Keratinocyte (primary cell): ENCODE data around the gene EIF4G1. TPM values are rescaled to one million over a fixed set of nuclear protein-coding genes. Genes with fewer than 3 reads are reported as not detected.

ENCODE experiments used
- DNase-seq: peaks from one replicate; pipeline ENCODE4 v3.0.0-alpha.2; 2011; ENCODE audit warnings: low read depth, missing footprints, low spot score
- FAIRE-seq: peaks from 2 replicates; lab custom pipeline; 2011; peaks lifted over from hg19 to GRCh38; lab: Jason Lieb, UNC
- H2AFZ ChIP-seq: 2 replicates; pipeline ENCODE4 v1.6.0; 2012; ENCODE audit warnings: low read length, control low read depth, inconsistent platforms; ENCODE audit not compliant: control insufficient read depth
- H3K27ac ChIP-seq: 2 replicates; pipeline ENCODE4 v1.5.1; 2011; ENCODE audit warnings: low read length; ENCODE audit not compliant: control insufficient read depth, insufficient read depth
- H3K27me3 ChIP-seq: 3 replicates; pipeline ENCODE4 v1.6.0; 2011; ENCODE audit warnings: low read length; ENCODE audit not compliant: control insufficient read depth, insufficient read depth; ENCODE audit errors: extremely low read depth
- H3K36me3 ChIP-seq, 2 experiments: 2 replicates in 1 of 2; 3 replicates in 1 of 2; pipeline ENCODE4 v1.5.1; 2011; ENCODE audit warnings: low read length in 2 of 2, mild to moderate bottlenecking in 1 of 2; ENCODE audit not compliant: control insufficient read depth in 2 of 2, insufficient read depth in 2 of 2; ENCODE audit errors: extremely low read depth in 1 of 2
- H3K4me1 ChIP-seq: 3 replicates; pipeline ENCODE4 v1.5.1; 2011; ENCODE audit warnings: low read length; ENCODE audit not compliant: control insufficient read depth, insufficient read depth; ENCODE audit errors: extremely low read depth
- H3K4me2 ChIP-seq: 3 replicates; pipeline ENCODE4 v1.6.0; 2011; ENCODE audit warnings: low read depth, low read length; ENCODE audit not compliant: control insufficient read depth, insufficient read depth; ENCODE audit errors: extremely low read depth
- H3K4me3 ChIP-seq, 3 experiments: fragments of 200-600 bp in 1 of 3; sonication (generic) in 1 of 3; 2 replicates in 2 of 3; 3 replicates in 1 of 3; pipeline ENCODE4 v1.5.1; 2011 to 2016; ENCODE audit warnings: low read length in 3 of 3, mild to moderate bottlenecking in 3 of 3, control low read depth in 2 of 3, inconsistent platforms in 1 of 3, low read depth in 1 of 3, mixed read lengths in 1 of 3, mixed run types in 1 of 3, moderate library complexity in 1 of 3; ENCODE audit not compliant: control insufficient read depth in 2 of 3, insufficient read depth in 2 of 3; ENCODE audit errors: extremely low read depth in 1 of 3
- H3K79me2 ChIP-seq: 2 replicates; pipeline ENCODE4 v1.6.0; 2012; ENCODE audit warnings: low read length; ENCODE audit not compliant: control insufficient read depth, insufficient read depth
- H3K9ac ChIP-seq: 3 replicates; pipeline ENCODE4 v1.6.0; 2011; ENCODE audit warnings: low read length; ENCODE audit not compliant: control insufficient read depth, insufficient read depth; ENCODE audit errors: extremely low read depth
- H3K9me1 ChIP-seq: 3 replicates; pipeline ENCODE4 v1.6.0; 2011; ENCODE audit warnings: low read length; ENCODE audit not compliant: control insufficient read depth, insufficient read depth; ENCODE audit errors: extremely low read depth
- H3K9me3 ChIP-seq: 2 replicates; pipeline ENCODE4 v1.5.1; 2012; ENCODE audit warnings: low read depth, low read length; ENCODE audit not compliant: control insufficient read depth
- H4K20me1 ChIP-seq: 3 replicates; pipeline ENCODE4 v1.6.0; 2011; ENCODE audit warnings: low read length; ENCODE audit not compliant: control insufficient read depth, insufficient read depth; ENCODE audit errors: extremely low read depth
- CTCF ChIP-seq, 3 experiments: IDR thresholded peaks in 1 of 3; conservative IDR thresholded peaks in 1 of 3; optimal IDR thresholded peaks in 1 of 3; 2 replicates in 2 of 3; 3 replicates in 1 of 3; pipeline versions ENCODE3 to v1.5.1; 2011; ENCODE audit warnings: low read length in 3 of 3, mild to moderate bottlenecking in 3 of 3, moderate library complexity in 2 of 3, control low read depth in 1 of 3, inconsistent platforms in 1 of 3; ENCODE audit not compliant: insufficient read depth in 2 of 3; ENCODE audit errors: extremely low read depth in 1 of 3
- EZH2 ChIP-seq: IDR thresholded peaks from one replicate; pipeline ENCODE4 v1.6.1; 2012; ENCODE audit warnings: inconsistent platforms, mild to moderate bottlenecking, low read length, moderate library complexity
- dilution Hi-C: fragments of 300-500 bp; cut with MboI; formaldehyde crosslinking; loops from one replicate; pipeline ENCODE4 v1.7.0; 2020; ENCODE audit warnings: low sequenced_read_pairs; ENCODE audit not compliant: extremely low pct_ligation_motif_present
- polyA plus RNA-seq, 5 experiments: library from polyadenylated mRNA; depleted of rRNA in 3 of 5; stranded (reverse) in 3 of 5; stranded (forward) in 1 of 5; unstranded in 1 of 5; fragments of >200 nt; gene quantifications; 1 replicate in 1 of 5; 2 replicates in 3 of 5; 3 replicates in 1 of 5; pipeline versions ENCODE4 v1.2.1 to v1.2.3, GENCODE V29; 2011 to 2012; ENCODE audit warnings: missing spikeins in 2 of 5, low read depth in 1 of 5, low replicate concordance in 1 of 5

Gene EIF4G1
- polyA plus RNA-seq, 1 donor (not counting 4 experiments of a cell fraction or from before 2014, with no cell fraction given): 225 TPM

- Histone ChIP-seq H4K20me1 (no peaks in the 10 kb centered on the region), H3K27me3 (no peaks in the 10 kb centered on the region), H3K36me3 (no peaks in the 10 kb centered on the region), H3K4me3 (no peak overlapping the region), H2AFZ (no peak overlapping the region), H3K9me1 (no peaks in the 10 kb centered on the region), H3K4me1 (no peaks in the 10 kb centered on the region), H3K27ac (no peak overlapping the region), H3K4me2 (no peak overlapping the region), H3K9ac (no peak overlapping the region), H3K79me2 (no peaks in the 10 kb centered on the region), H3K9me3 (no peaks in the 10 kb centered on the region)
- no peak for TF ChIP-seq CTCF (optimal IDR thresholded peaks at IDR 0.05 in 1 of 3, IDR thresholded peaks at IDR 0.05 in 1 of 3, conservative IDR thresholded peaks at IDR 0.05 in 1 of 3; ENCODE audit: extremely low read depth in 1 of 3, insufficient read depth in 2 of 3, low read length in 3 of 3)
- TF ChIP-seq EZH2: no peak
- DNase-seq (no peak), FAIRE-seq (no peak)
- dilution Hi-C loops: no loop called here
Measured at GRCh38 chr3:184291738-184292445, 22.5 kb upstream of the EIF4G1 start.

- FAIRE-seq: no peak
- Histone ChIP-seq H3K9me1 (no peaks in the 10 kb centered on the region), H3K79me2 (peaks cover 16% of the 10 kb centered on the region), H4K20me1 (no peaks in the 10 kb centered on the region), H3K4me3 (no peak overlapping the region), H3K4me1 (peaks cover 7% of the 10 kb centered on the region), H3K4me2 (no peak overlapping the region), H3K9me3 (no peaks in the 10 kb centered on the region), H3K27me3 (no peaks in the 10 kb centered on the region), H3K36me3 (peaks cover 0 to 3% of the 10 kb centered on the region in 2 experiments), H3K27ac (no peak overlapping the region), H2AFZ (no peak overlapping the region), H3K9ac (no peak overlapping the region)
- TF ChIP-seq CTCF (optimal IDR thresholded peaks at IDR 0.05 in 1 of 3, IDR thresholded peaks at IDR 0.05 in 1 of 3, conservative IDR thresholded peaks at IDR 0.05 in 1 of 3; ENCODE audit: extremely low read depth in 1 of 3, insufficient read depth in 2 of 3, low read length in 3 of 3) (no peak), EZH2 (no peak)
- no peak for DNase-seq
- dilution Hi-C loops: no loop called here
Measured at GRCh38 chr3:184295771-184296170, 18.6 kb upstream of the EIF4G1 start.
